Measurements from ENCODE around the gene ANXA8. TPM values are rescaled to one million over a fixed set of nuclear protein-coding genes. Genes with fewer than 3 reads are reported as not detected.

ANXA8 gene
- total and polyA plus RNA-seq, 2 of the 13 experiments (the other 11 are each of a cell fraction or from before 2014, with no cell fraction given) = not detected

- H3K4me2 ChIP-seq (ENCODE audit: low read depth, low read length) = no peak overlapping the region
- ChIA-PET POLR2A (no interaction called here), CTCF (ENCODE audit: low intra/inter-chr PET ratio, low total read pairs) (no interaction called here)
- H3K9ac ChIP-seq (ENCODE audit: insufficient read depth, low read depth, low read length) = no peak overlapping the region
- FAIRE-seq (no peak), DNase-seq (ENCODE audit: low spot score) (no peak), ATAC-seq (no peak)
- in situ Hi-C loops (cut with HindIII; ENCODE audit: extremely low pct_ligation_motif_present, low pct_unique_long_range_greater_than_20kb) (no loop called here), intact Hi-C loops (cut with micrococcal nuclease; ENCODE audit: unreplicated experiment) (no loop called here)
- no peak overlapping the region for H3K4me3 ChIP-seq (replicated peaks in 1 of 3; ENCODE audit: insufficient read depth in 1 of 3, low read depth in 2 of 3, low read length in 3 of 3)
- H3K27ac ChIP-seq (ENCODE audit: extremely low read length, insufficient read depth, low read length) = no peak overlapping the region
- no peaks in the 10 kb centered on the region for H4K20me1 ChIP-seq (ENCODE audit: insufficient read depth, low read length)
- WGBS (ENCODE audit: low lambda C conversion rate) = 11% methylated on average over 4 of the region's 4 CpGs
- no peak overlapping the region for H2AFZ ChIP-seq (ENCODE audit: low read length)
- no TSS peak for BruUV-seq (replicated peaks)
- H3K27me3 ChIP-seq (ENCODE audit: control insufficient read depth in 1 of 2, insufficient read depth in 2 of 2, low read length in 2 of 2) = peaks cover 0 to 5% of the 10 kb centered on the region in 2 experiments; a peak in 2 of 5 replicates
- no peaks in the 10 kb centered on the region for H3K79me2 ChIP-seq (ENCODE audit: insufficient read depth, low read length)
- peaks cover 15% of the 10 kb centered on the region for H3K9me3 ChIP-seq (ENCODE audit: low read length)
- TF ChIP-seq ZNF263 (CRISPR knock-in tag; IDR thresholded peaks at IDR 0.05) (peak; percentile 24; the same call in 1 of the 2 replicates), CHD4 (IDR thresholded peaks at IDR 0.05; ENCODE audit: borderline replicate concordance, low read length) (no peak)
- H3K36me3 ChIP-seq (replicated peaks in 1 of 2; ENCODE audit: control insufficient read depth in 1 of 2, insufficient read depth in 2 of 2, low read length in 2 of 2) = no peaks in the 10 kb centered on the region
- H3K4me1 ChIP-seq (ENCODE audit: insufficient read depth, low read length) = no peaks in the 10 kb centered on the region
Measured at GRCh38 chr10:47441938-47442337, 42.0 kb downstream of the ANXA8 start.

GRCh38 chr10:47440207-47440606 is 43.7 kb downstream of the ANXA8 start:
- no peak overlapping the region for H3K9ac ChIP-seq (ENCODE audit: insufficient read depth, low read depth, low read length)
- FAIRE-seq = no peak
- intact Hi-C loops (cut with micrococcal nuclease; ENCODE audit: unreplicated experiment) (no loop called here), in situ Hi-C loops (cut with HindIII; ENCODE audit: extremely low pct_ligation_motif_present, low pct_unique_long_range_greater_than_20kb) (no loop called here)
- no peaks in the 10 kb centered on the region for H3K4me1 ChIP-seq (ENCODE audit: insufficient read depth, low read length)
- BruUV-seq (replicated peaks) = no TSS peak
- no peak overlapping the region for H3K4me3 ChIP-seq (replicated peaks in 1 of 3; ENCODE audit: insufficient read depth in 1 of 3, low read depth in 2 of 3, low read length in 3 of 3)
- no peak for DNase-seq (ENCODE audit: low spot score)
- H4K20me1 ChIP-seq (ENCODE audit: insufficient read depth, low read length) = no peaks in the 10 kb centered on the region
- CTCF ChIA-PET (ENCODE audit: low intra/inter-chr PET ratio, low total read pairs) = no interaction called here
- ATAC-seq = no peak
- POLR2A ChIA-PET = no interaction called here
- no peak overlapping the region for H2AFZ ChIP-seq (ENCODE audit: low read length)
- WGBS (ENCODE audit: low lambda C conversion rate) = 56% methylated on average over 4 of the region's 4 CpGs
- peaks cover 1% of the 10 kb centered on the region; the same call in 1 of the 2 replicates for H3K9me3 ChIP-seq (ENCODE audit: low read length)
- TF ChIP-seq STAG1 (CRISPR knock-in tag; IDR thresholded peaks at IDR 0.05) (peak; percentile 31; the same call in 1 of the 2 replicates), U2AF1 (optimal IDR thresholded peaks at IDR 0.05; ENCODE audit: low read depth, low read length) (no peak), CTCF (CRISPR knock-in tag; IDR thresholded peaks at IDR 0.05) (peak; percentile 27; the same call in 1 of the 2 replicates), ZC3H4 (CRISPR knock-in tag; IDR thresholded peaks at IDR 0.05; ENCODE audit: borderline replicate concordance) (no peak), NFKB2 (CRISPR knock-in tag; IDR thresholded peaks at IDR 0.05; ENCODE audit: borderline replicate concordance) (no peak), ATF2 (CRISPR knock-in tag; IDR thresholded peaks at IDR 0.05) (no peak), ZBTB42 (CRISPR knock-in tag; IDR thresholded peaks at IDR 0.05) (no peak)
- no peak overlapping the region for H3K4me2 ChIP-seq (ENCODE audit: low read depth, low read length)
- H3K79me2 ChIP-seq (ENCODE audit: insufficient read depth, low read length) = no peaks in the 10 kb centered on the region
- peaks cover 0 to 5% of the 10 kb centered on the region in 2 experiments; a peak in 2 of 5 replicates for H3K27me3 ChIP-seq (ENCODE audit: control insufficient read depth in 1 of 2, insufficient read depth in 2 of 2, low read length in 2 of 2)
- no peak overlapping the region for H3K27ac ChIP-seq (ENCODE audit: extremely low read length, insufficient read depth, low read length)
- no peaks in the 10 kb centered on the region for H3K36me3 ChIP-seq (replicated peaks in 1 of 2; ENCODE audit: control insufficient read depth in 1 of 2, insufficient read depth in 2 of 2, low read length in 2 of 2)
